SU-DHL-6 (cell line): ENCODE results near the gene AMBP.

Source experiments
- H2AFZ ChIP-seq: fragments of 200-600 bp; sonication (generic); 2 replicates; pipeline ENCODE4 v1.6.1; 2014; ENCODE audit warnings: low read depth, mild to moderate bottlenecking, moderate library complexity, mixed read lengths, antibody characterized with exemption, low read length; ENCODE audit not compliant: severe bottlenecking
- H3F3A ChIP-seq: fragments of 200-600 bp; shearing (Covaris generic); 2 replicates; pipeline ENCODE4 v1.6.0; 2016; ENCODE audit warnings: antibody characterized with exemption, mild to moderate bottlenecking; ENCODE audit not compliant: insufficient read depth
- H3K27ac ChIP-seq: fragments of 200-600 bp; sonication (generic); 2 replicates; pipeline ENCODE4 v1.5.1; 2016; ENCODE audit warnings: low read depth, mild to moderate bottlenecking, low read length, moderate library complexity, mixed read lengths
- H3K27me3 ChIP-seq: fragments of 200-600 bp; sonication (generic), shearing (Covaris generic); 2 replicates; pipeline ENCODE4 v1.6.0; 2014; ENCODE audit warnings: mild to moderate bottlenecking, low read length
- H3K36me3 ChIP-seq: fragments of 200-600 bp; sonication (generic); 2 replicates; pipeline ENCODE4 v1.6.1; 2014; ENCODE audit warnings: mild to moderate bottlenecking, low read length, mixed read lengths
- H3K4me2 ChIP-seq: fragments of 300-600, 200-600 bp; shearing (Covaris generic), sonication (generic); 2 replicates; pipeline ENCODE4 v1.6.0; 2014; ENCODE audit warnings: low read length, low read depth, mild to moderate bottlenecking; ENCODE audit not compliant: poor library complexity, severe bottlenecking
- H3K4me3 ChIP-seq: fragments of 200-600 bp; sonication (generic); 2 replicates; pipeline ENCODE4 v1.5.1; 2014; ENCODE audit warnings: antibody characterized with exemption, low read length, mild to moderate bottlenecking, mixed read lengths; ENCODE audit not compliant: insufficient read depth, poor library complexity, severe bottlenecking
- H3K79me2 ChIP-seq: fragments of 200-600 bp; sonication (generic); 2 replicates; pipeline ENCODE4 v1.6.1; 2014; ENCODE audit warnings: mild to moderate bottlenecking, low read length, moderate library complexity; ENCODE audit not compliant: insufficient read depth
- H3K9ac ChIP-seq: fragments of 200-600 bp; sonication (generic); 2 replicates; pipeline ENCODE4 v1.7.0; 2014; ENCODE audit warnings: mild to moderate bottlenecking, low read length
- H3K9me2 ChIP-seq: fragments of 200-600 bp; sonication (generic); replicated peaks from 2 replicates; pipeline ENCODE4 v1.6.1; 2014; ENCODE audit warnings: low read length; ENCODE audit not compliant: insufficient read depth
- H3K9me3 ChIP-seq: fragments of 200-600 bp; sonication (generic); 2 replicates; pipeline ENCODE4 v1.6.1; 2014; ENCODE audit warnings: low read length, mixed read lengths; ENCODE audit not compliant: insufficient read depth
- H4K20me1 ChIP-seq: fragments of 200-600 bp; sonication (generic); 2 replicates; pipeline ENCODE4 v1.6.1; 2014; ENCODE audit warnings: low read depth, mild to moderate bottlenecking, antibody characterized with exemption, low read length, moderate library complexity, mixed read lengths
- CTCF ChIP-seq: fragments of 200-600 bp; sonication (generic); IDR thresholded peaks from one replicate; pipeline ENCODE4 v1.5.1; 2017; ENCODE audit warnings: antibody characterized with exemption, mild to moderate bottlenecking, low read length, moderate library complexity; ENCODE audit not compliant: insufficient read depth, poor library complexity, severe bottlenecking
- EZH2phosphoT487 ChIP-seq: fragments of 200-600 bp; sonication (generic), shearing (Covaris generic); conservative IDR thresholded peaks from 2 replicates; pipeline ENCODE4 v1.6.1; 2018; ENCODE audit warnings: mild to moderate bottlenecking, antibody characterized with exemption, low read length, moderate library complexity, mixed read lengths

Gene AMBP

GRCh38 chr9:114081441-114082016 lies 3.4 kb upstream of the AMBP start:
- Histone ChIP-seq H2AFZ (no peak overlapping the region), H3K27ac (no peak overlapping the region), H4K20me1 (no peaks in the 10 kb centered on the region), H3K4me2 (no peak overlapping the region), H3K9me2 (no peaks in the 10 kb centered on the region), H3K4me3 (no peak overlapping the region), H3F3A (no peaks in the 10 kb centered on the region), H3K36me3 (no peaks in the 10 kb centered on the region), H3K79me2 (no peaks in the 10 kb centered on the region), H3K27me3 (no peaks in the 10 kb centered on the region), H3K9me3 (no peaks in the 10 kb centered on the region), H3K9ac (no peak overlapping the region)
- TF ChIP-seq CTCF (no peak), EZH2phosphoT487 (no peak)

GRCh38 chr9:114080773-114081440 lies 2.8 kb upstream of the AMBP start:
- no peak overlapping the region for H3K4me2 ChIP-seq
- H4K20me1 ChIP-seq = no peaks in the 10 kb centered on the region
- TF ChIP-seq EZH2phosphoT487 (no peak), CTCF (no peak)

GRCh38 chr9:114080195-114080772 lies 2.2 kb upstream of the AMBP start:
- H3K9ac ChIP-seq = no peak overlapping the region
- H3K27ac ChIP-seq = no peak overlapping the region

More at GRCh38 chr9:114080773-114081440, 2.8 kb upstream of the AMBP start:
- Histone ChIP-seq H3K9me3 (no peaks in the 10 kb centered on the region), H3K27ac (no peak overlapping the region), H3K9ac (no peak overlapping the region), H3K9me2 (no peaks in the 10 kb centered on the region), H3F3A (no peaks in the 10 kb centered on the region), H3K4me3 (no peak overlapping the region), H3K36me3 (no peaks in the 10 kb centered on the region), H3K79me2 (no peaks in the 10 kb centered on the region), H3K27me3 (no peaks in the 10 kb centered on the region), H2AFZ (no peak overlapping the region)

More at GRCh38 chr9:114080195-114080772, 2.2 kb upstream of the AMBP start:
- Histone ChIP-seq H3K27me3 (no peaks in the 10 kb centered on the region), H3F3A (no peaks in the 10 kb centered on the region), H3K36me3 (no peaks in the 10 kb centered on the region), H4K20me1 (no peaks in the 10 kb centered on the region), H3K4me3 (no peak overlapping the region), H3K79me2 (no peaks in the 10 kb centered on the region), H3K9me3 (no peaks in the 10 kb centered on the region), H2AFZ (no peak overlapping the region), H3K4me2 (no peak overlapping the region), H3K9me2 (no peaks in the 10 kb centered on the region)
- TF ChIP-seq EZH2phosphoT487 (no peak), CTCF (no peak)
